Astrocyte (in vitro differentiated cells and primary cell): ENCODE measurements around the gene PRDX3.

Experiments
- EZH2 ChIP-seq: IDR thresholded peaks from 2 replicates; pipeline ENCODE4 v1.6.1; 2012; ENCODE audit warnings: mild to moderate bottlenecking, low read length, inconsistent platforms; ENCODE audit not compliant: insufficient read depth
- TF ChIP-seq, protein P1 (sequence below): IDR thresholded peaks from 2 replicates; pipeline ENCODE4 v1.5.1; 2011; ENCODE audit warnings: low read depth, mild to moderate bottlenecking, inconsistent platforms, low read length, moderate library complexity; ENCODE audit not compliant: insufficient read depth

DNA sequence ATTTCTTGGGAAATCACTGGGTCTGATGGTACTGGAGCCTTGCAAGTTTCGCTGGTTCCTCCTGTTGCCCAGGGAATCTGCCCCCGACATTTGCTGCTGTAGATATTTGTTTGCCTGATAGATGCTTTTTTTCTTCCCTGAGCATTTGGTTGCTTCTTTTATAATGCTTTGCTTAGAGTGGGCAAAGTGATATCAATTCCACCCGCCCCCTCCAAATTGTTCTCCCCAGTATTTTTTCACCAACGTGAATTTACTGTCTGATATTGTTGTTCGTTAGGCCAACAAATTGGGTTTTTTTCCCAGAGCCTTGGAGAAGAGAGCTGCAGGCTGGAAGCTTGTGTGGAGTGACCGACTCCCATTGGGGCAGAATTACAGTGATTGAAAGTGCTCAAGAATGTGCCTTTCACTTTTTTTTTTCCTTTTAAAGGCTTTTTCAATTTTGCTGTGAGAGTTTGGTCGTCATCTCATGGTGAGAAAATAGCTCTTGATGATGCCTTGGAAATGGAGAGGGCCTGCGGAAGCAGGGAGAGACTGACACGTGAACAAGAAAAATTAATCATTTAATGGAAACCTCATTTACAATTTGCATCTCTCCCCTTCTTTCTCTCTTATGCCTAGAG is 31.2 kb upstream of the PRDX3 start:
- TF ChIP-seq, protein P1, sequence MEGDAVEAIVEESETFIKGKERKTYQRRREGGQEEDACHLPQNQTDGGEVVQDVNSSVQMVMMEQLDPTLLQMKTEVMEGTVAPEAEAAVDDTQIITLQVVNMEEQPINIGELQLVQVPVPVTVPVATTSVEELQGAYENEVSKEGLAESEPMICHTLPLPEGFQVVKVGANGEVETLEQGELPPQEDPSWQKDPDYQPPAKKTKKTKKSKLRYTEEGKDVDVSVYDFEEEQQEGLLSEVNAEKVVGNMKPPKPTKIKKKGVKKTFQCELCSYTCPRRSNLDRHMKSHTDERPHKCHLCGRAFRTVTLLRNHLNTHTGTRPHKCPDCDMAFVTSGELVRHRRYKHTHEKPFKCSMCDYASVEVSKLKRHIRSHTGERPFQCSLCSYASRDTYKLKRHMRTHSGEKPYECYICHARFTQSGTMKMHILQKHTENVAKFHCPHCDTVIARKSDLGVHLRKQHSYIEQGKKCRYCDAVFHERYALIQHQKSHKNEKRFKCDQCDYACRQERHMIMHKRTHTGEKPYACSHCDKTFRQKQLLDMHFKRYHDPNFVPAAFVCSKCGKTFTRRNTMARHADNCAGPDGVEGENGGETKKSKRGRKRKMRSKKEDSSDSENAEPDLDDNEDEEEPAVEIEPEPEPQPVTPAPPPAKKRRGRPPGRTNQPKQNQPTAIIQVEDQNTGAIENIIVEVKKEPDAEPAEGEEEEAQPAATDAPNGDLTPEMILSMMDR, result no peak
- no peak for TF ChIP-seq EZH2
